Mesodermal cell (in vitro differentiated cells): ENCODE measurements around the gene PLPP1.

Experiments used
- H3K27ac ChIP-seq: 2 replicates; pipeline ENCODE4 v1.7.0; 2013; ENCODE audit warnings: mild to moderate bottlenecking, low read depth, low read length, moderate library complexity; ENCODE audit not compliant: severe bottlenecking
- H3K36me3 ChIP-seq: 2 replicates; pipeline ENCODE4 v1.7.1; 2013; ENCODE audit warnings: mild to moderate bottlenecking, low read length, moderate library complexity; ENCODE audit not compliant: control insufficient read depth, insufficient read depth
- H3K4me1 ChIP-seq: one replicate; pipeline ENCODE4 v1.7.1; 2013; ENCODE audit warnings: mild to moderate bottlenecking, low read length; ENCODE audit not compliant: insufficient read depth, control insufficient read depth, poor library complexity, severe bottlenecking
- H3K4me3 ChIP-seq: 2 replicates; pipeline ENCODE4 v1.7.0; 2013; ENCODE audit warnings: low read length, control low read depth, mild to moderate bottlenecking; ENCODE audit not compliant: insufficient read depth, poor library complexity, severe bottlenecking; ENCODE audit errors: extremely low read depth
- H3K9me3 ChIP-seq: 2 replicates; pipeline ENCODE4 v1.7.1; 2013; ENCODE audit warnings: mild to moderate bottlenecking, low read length, moderate library complexity; ENCODE audit not compliant: control insufficient read depth
- WGBS, 2 experiments: methylation state at CpG; one replicate each; pipeline ENCODE4 v1.1.5; 2013; ENCODE audit warnings: missing lambda C conversion rate in 2 of 2; ENCODE audit not compliant: insufficient coverage in 2 of 2; 5-methylcytosine and 5-hydroxymethylcytosine counted together

Gene PLPP1

GRCh38 chr5:55570570-55570969 lies 35.8 kb upstream of the PLPP1 start:
- peaks cover 13% of the 10 kb centered on the region for H3K4me1 ChIP-seq
- peak overlapping the region; percentile 67 for H3K27ac ChIP-seq
- H3K9me3 ChIP-seq: no peaks in the 10 kb centered on the region
- H3K36me3 ChIP-seq: no peaks in the 10 kb centered on the region
- 100% methylated on average over 1 of the region's 4 CpGs; no CpG with 5 or more reads in 1 of the 2 experiments for WGBS, 2 experiments
- no peak overlapping the region for H3K4me3 ChIP-seq

DNA sequence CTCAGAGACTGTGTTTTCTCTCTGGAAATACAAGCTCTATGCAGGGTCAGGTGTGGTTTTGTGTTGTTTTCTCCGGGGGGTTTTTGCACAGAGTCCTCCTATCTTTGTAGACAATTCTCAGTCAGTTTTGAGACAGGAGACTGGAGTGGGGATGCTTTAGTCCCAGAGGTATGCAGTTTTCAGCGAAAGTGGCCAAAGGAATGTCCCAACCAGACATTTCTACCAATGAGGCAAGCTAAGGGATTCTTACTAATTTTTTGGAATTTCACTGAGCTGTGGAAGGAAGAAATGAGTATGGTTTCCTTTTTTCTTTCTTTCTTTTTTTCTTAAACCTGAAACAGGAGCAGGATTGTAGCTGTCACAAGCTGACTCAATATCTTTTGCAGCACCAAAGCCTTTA lies 35.3 kb upstream of the PLPP1 start:
- Histone ChIP-seq H3K4me1 (peaks cover 13% of the 10 kb centered on the region), H3K4me3 (no peak overlapping the region), H3K36me3 (no peaks in the 10 kb centered on the region), H3K9me3 (no peaks in the 10 kb centered on the region), H3K27ac (peak overlapping the region; percentile 67)
- 71% methylated on average over 1 of the region's 2 CpGs; no CpG with 5 or more reads in 1 of the 2 experiments for WGBS, 2 experiments

DNA sequence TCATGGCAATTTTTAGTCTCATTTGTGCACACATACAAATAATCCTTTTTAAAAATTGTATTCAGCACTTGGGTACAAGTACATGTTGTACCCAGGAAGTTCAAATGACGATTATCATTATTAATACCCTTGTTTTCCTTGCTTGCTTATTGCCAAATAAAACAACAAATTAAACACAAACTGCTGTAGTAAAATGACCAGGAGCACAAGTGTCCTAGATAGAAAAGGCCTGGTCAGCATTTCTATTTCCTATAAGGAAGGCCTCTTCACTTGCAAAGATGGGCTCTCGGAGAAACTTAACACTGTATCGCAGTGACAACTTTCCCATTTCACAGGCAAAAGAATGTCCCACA lies 34.7 kb upstream of the PLPP1 start:
- Histone ChIP-seq H3K27ac (no peak overlapping the region), H3K4me3 (no peak overlapping the region), H3K4me1 (peaks cover 13% of the 10 kb centered on the region), H3K36me3 (no peaks in the 10 kb centered on the region), H3K9me3 (no peaks in the 10 kb centered on the region)
- 93 to 100% methylated on average over 3 of the region's 3 CpGs for WGBS, 2 experiments

DNA sequence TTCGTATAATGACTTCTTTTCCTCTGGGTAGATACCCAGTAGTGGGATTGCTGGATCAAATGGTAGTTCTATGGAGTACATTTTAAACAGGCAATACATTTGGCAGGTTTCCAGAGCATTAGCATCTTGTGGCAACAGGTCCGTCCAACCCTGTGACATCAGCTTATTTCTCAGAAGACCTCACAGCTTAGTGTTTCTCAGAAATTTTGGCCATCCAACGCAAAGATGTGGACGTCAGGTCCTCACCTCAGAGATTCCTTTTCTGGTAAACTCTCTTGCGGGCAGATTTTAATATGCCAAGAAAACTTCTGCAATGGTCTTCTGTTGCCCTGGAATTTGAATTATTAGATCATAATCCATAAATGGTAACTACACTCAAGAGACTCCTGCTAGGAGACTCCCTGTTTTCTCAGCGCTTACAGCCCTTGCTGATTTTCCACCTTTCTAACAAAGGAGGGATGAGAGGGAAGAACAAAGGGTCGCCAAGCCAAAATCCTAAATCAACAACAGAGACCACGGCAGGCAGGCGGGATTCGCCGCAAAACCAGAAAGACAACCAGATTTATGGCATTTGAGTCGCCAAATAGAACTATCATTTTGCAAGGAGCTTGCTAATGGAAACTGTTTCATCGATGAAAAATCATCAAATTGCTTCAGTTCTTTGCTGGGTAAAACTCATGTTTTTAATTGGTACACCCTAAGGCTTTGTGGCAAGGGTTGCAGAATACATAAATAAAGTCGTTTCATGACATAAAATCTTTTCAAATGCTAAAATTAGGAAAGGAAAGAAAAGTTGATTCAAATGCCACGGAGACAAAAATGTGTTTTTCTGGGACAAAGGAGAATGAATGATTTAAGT lies 34.1 kb upstream of the PLPP1 start:
- no peak overlapping the region for H3K27ac ChIP-seq
- 89 to 97% methylated on average over 10 to 12 of the region's 15 CpGs for WGBS, 2 experiments
- no peaks in the 10 kb centered on the region for H3K9me3 ChIP-seq
- H3K36me3 ChIP-seq: no peaks in the 10 kb centered on the region
- no peak overlapping the region for H3K4me3 ChIP-seq
- H3K4me1 ChIP-seq: peaks cover 13% of the 10 kb centered on the region

GRCh38 chr5:55564721-55565120 lies 30.0 kb upstream of the PLPP1 start:
- no peak overlapping the region for H3K27ac ChIP-seq

GRCh38 chr5:55558484-55558883 lies 23.7 kb upstream of the PLPP1 start:
- 88% methylated on average over 2 of the region's 2 CpGs; no CpG with 5 or more reads in 1 of the 2 experiments for WGBS, 2 experiments
- Histone ChIP-seq H3K4me3 (no peak overlapping the region), H3K27ac (no peak overlapping the region), H3K36me3 (no peaks in the 10 kb centered on the region), H3K4me1 (no peaks in the 10 kb centered on the region), H3K9me3 (no peaks in the 10 kb centered on the region)

More at GRCh38 chr5:55564721-55565120, 30.0 kb upstream of the PLPP1 start:
- H3K9me3 ChIP-seq: no peaks in the 10 kb centered on the region
- H3K4me1 ChIP-seq: no peaks in the 10 kb centered on the region
- no peak overlapping the region for H3K4me3 ChIP-seq
- WGBS, 2 experiments: 72 to 86% methylated on average over 2 to 3 of the region's 3 CpGs
- H3K36me3 ChIP-seq: no peaks in the 10 kb centered on the region

GRCh38 chr5:55557123-55557522 lies 22.4 kb upstream of the PLPP1 start:
- H3K9me3 ChIP-seq: no peaks in the 10 kb centered on the region
- H3K4me3 ChIP-seq: no peak overlapping the region
- no peaks in the 10 kb centered on the region for H3K4me1 ChIP-seq
- 94% methylated on average over 2 of the region's 3 CpGs; no CpG with 5 or more reads in 1 of the 2 experiments for WGBS, 2 experiments
- H3K36me3 ChIP-seq: no peaks in the 10 kb centered on the region
- no peak overlapping the region for H3K27ac ChIP-seq

- Histone ChIP-seq H3K9me3 (no peaks in the 10 kb centered on the region), H3K4me3 (no peak overlapping the region), H3K4me1 (no peaks in the 10 kb centered on the region), H3K36me3 (no peaks in the 10 kb centered on the region), H3K27ac (no peak overlapping the region)
- 77% methylated on average over 2 of the region's 2 CpGs; no CpG with 5 or more reads in 1 of the 2 experiments for WGBS, 2 experiments
Observed at GRCh38 chr5:55554585-55555202, 19.9 kb upstream of the PLPP1 start.

- Histone ChIP-seq H3K27ac (no peak overlapping the region), H3K4me1 (no peaks in the 10 kb centered on the region), H3K4me3 (no peak overlapping the region), H3K36me3 (no peaks in the 10 kb centered on the region), H3K9me3 (no peaks in the 10 kb centered on the region)
- WGBS, 2 experiments: 94 to 95% methylated on average over 9 to 10 of the region's 10 CpGs
Observed at GRCh38 chr5:55551904-55552303, 17.1 kb upstream of the PLPP1 start.

GRCh38 chr5:55551358-55551757 lies 16.6 kb upstream of the PLPP1 start:
- Histone ChIP-seq H3K4me1 (no peaks in the 10 kb centered on the region), H3K36me3 (no peaks in the 10 kb centered on the region), H3K4me3 (no peak overlapping the region), H3K9me3 (no peaks in the 10 kb centered on the region), H3K27ac (no peak overlapping the region)
- WGBS, 2 experiments: 95 to 100% methylated on average over 3 to 6 of the region's 7 CpGs

- WGBS, 2 experiments: 100% methylated on average over 2 of the region's 2 CpGs
- Histone ChIP-seq H3K27ac (no peak overlapping the region), H3K4me1 (no peaks in the 10 kb centered on the region), H3K36me3 (no peaks in the 10 kb centered on the region), H3K4me3 (no peak overlapping the region), H3K9me3 (no peaks in the 10 kb centered on the region)
Observed at GRCh38 chr5:55547781-55548180, 13.0 kb upstream of the PLPP1 start.
